Activated gamma-delta T cell (primary cell): ENCODE results near the gene ZNF574.
"Not testable (repeated sequence)": the region's sequence is repeated elsewhere in the genome, so short reads cannot be mapped to it uniquely, and the experiment has no call there.

Experiments used
- DNase-seq: peaks from one replicate; lab custom pipeline; 2025; lab: John Stamatoyannopoulos, UW
- total RNA-seq, 2 donors: gene quantifications; one replicate each; lab custom pipeline; 2026; lab: John Stamatoyannopoulos, UW

The ZNF574 gene, protein sequence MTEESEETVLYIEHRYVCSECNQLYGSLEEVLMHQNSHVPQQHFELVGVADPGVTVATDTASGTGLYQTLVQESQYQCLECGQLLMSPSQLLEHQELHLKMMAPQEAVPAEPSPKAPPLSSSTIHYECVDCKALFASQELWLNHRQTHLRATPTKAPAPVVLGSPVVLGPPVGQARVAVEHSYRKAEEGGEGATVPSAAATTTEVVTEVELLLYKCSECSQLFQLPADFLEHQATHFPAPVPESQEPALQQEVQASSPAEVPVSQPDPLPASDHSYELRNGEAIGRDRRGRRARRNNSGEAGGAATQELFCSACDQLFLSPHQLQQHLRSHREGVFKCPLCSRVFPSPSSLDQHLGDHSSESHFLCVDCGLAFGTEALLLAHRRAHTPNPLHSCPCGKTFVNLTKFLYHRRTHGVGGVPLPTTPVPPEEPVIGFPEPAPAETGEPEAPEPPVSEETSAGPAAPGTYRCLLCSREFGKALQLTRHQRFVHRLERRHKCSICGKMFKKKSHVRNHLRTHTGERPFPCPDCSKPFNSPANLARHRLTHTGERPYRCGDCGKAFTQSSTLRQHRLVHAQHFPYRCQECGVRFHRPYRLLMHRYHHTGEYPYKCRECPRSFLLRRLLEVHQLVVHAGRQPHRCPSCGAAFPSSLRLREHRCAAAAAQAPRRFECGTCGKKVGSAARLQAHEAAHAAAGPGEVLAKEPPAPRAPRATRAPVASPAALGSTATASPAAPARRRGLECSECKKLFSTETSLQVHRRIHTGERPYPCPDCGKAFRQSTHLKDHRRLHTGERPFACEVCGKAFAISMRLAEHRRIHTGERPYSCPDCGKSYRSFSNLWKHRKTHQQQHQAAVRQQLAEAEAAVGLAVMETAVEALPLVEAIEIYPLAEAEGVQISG
- 22.8 to 23.7 reads per million in 2 donors for total RNA-seq

DNA sequence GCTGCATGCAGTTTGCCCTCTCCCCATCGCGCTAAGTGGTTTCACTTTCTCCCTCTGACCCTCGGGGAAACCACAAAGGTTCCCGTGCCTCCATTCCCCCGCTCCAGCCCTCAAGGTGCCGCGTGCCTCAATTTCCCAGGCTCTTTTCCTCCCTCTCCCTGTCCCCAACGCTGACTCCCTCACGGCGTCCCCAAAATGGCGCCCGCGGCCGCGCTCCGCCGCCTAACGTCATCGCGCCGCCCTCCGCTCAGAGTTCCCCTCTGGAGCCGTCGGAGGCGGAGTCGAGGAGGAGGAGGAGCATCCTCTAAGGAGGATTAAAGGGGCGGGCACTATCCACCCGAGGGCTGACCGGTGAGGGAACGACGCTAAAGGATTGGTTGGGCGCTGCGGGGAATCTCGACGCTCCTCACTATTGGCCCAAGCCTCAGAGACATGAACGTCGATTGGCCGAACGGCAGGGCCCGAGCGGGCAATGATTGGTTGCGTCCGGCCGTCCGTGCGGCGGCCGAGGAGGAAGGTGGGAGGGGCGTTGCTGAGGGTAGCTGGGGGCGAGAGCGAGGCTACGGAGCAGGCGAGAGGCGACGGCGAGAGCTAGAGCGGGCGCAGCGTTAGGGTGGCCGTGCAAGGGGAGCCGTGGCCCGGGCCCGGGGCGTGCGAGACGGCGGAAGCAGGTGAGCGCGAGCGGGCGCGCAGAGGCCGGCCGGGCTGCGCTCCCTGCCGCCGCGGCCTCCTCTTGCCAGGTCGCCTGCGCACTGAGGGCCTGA is at the start of gene ZNF574:
Gene ZNF574 (plus strand): TSS at position 551 of the 764 bp plus-strand sequence. CDS start 2,441 bp downstream, outside the sequence.
- peak; percentile 90 for DNase-seq

DNA sequence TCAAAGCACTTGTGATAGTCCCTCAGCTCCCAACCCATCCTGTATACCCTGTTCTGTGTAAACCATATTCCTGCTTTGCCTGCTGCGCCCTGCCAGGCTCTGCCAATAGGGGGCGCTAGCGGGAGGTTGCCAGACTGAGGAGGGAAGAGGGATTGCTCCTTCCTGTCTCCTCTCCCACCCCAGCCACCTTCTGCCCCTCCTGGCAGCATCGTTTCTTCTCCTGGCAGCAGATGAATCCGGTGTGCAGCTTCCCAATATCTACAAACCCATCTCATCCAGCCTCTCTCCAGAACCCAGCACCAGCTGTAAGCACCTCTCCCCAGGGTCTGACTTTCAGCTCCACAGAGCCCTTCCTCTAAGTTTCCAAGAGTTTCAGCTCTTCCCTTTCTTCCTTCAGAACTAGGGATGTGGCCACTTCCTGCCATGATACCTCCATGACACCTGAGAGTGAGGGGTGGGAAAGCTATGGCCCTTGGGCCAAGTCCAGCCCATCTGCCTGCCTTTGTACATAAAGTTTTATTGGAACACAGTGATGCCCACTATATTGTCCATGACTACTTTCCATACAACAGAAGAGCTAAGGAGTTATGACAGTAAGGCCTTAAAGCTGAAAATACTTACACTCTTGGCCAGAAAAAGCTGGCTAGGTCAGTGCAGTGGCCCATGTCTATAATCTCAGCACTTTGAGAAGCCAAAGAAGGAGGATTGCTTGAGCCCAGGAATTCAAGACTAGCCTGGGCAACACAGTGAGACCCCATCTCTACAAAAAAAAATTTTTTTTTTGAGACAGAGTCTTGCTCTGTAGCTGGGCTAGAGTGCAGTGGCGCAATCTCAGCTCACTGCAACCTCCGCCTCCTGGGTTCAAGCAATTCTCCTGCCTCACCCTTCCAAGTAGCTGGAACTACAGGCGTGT is 47.4 kb upstream of the ZNF574 start:
- DNase-seq: no peak

DNA sequence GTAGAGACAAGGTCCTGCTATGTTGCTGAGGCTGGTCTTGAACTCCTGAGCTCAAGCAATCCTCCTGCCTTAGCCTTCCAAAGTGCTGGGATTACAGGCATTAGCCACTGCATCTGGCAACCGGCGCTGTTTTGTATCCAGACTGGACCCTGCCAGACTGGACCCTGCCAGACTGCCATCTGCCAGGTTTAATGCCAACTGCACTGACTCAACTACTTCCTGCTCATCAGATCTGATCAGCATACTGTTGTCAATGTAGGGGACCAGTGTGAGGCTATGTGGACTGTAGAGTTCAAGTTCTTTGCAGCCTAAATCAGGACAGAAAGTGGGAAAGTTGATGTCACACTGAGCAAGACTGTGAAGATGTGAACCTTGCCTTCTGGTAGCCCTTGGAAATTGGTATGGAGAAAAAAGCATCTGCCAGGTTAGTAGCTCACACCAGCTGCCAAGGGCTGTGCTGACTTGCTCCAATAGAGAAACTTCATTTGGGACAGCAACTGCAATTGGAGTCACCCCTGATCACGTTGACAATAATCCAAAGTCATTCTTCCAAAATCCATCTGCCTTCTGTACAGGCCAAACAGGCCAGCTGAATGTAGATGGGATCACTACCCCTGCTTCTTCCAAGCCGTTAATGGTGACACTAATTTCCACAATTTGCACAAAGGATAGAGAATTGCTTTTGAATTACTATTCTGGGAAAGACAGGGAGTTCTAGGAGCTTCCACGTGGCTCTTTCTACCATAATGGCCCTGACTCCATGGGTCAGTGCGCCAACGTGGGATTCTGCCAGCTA is 45.1 kb upstream of the ZNF574 start:
- DNase-seq: no peak

DNA sequence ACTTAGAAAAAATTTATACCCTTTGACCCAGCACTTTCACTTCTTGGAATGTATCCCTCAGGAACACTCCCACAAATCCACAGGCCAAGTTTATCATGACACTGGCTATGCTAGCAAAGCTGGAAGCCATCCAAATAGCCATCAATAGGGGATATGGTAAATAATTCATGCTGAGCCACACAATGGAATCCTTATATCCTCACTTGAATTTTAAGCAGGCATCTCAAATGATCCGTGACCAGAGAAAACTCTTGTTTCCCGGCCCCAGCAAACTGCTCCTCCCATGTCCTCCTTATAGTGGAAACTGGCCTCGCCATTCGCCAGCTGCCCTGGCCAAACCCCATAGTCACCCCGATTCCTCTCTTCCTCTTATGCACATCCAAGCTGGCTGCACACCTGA is 43.5 kb upstream of the ZNF574 start:
- no peak for DNase-seq

DNA sequence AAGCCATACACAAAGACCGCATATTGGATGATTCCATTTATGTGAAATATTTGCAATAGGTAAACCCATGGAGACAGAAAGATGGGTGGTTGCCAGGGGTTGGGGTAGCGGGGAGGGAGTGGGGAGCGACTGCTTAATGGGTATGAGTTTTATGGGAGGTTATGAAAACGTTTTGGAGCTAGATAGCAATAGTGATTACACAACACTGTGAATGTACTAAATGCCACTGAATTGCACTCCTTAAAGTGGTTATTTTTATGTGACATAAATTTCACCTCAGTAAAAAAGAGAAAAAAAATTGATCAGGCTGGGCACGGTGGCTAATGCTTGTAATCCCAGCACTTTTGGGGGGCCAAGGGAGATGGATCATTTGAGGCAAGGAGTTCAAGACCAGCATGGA is 42.6 kb upstream of the ZNF574 start:
- no peak for DNase-seq

DNA sequence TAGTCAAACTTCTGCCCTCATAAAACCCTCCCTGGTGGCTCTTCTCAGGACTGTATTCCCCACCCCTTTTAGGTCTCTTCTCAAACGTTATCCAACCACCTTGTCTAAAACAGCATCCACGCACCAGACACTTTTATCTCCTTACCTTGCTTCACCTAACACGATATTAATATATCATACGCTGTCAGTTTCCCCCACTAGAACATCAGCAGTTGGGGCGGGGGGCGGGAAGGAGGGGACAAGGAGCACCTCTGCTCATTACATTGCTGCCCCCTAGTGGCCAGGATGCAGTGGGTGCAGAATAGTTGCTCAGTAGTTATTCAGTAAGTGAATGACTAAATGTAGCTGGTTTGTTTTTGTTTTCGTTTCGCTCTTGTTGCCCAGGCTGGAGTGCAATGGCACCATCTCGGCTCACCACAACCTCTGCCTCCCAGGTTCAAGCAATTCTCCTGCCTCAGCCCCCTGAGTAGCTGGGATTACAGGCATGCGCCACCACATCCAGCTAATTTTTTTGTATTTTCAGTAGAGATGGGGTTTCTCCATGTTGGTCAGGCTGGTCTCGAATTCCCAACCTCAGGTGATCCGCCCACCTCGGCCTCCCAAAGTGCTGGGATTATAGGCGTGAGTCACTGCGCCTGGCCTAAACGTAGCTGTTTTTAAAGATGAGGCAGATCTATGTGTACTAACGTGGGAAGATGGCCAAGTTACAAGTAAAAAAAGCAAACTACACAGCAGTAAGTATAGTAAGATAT is 41.1 kb upstream of the ZNF574 start:
- not testable (repeated sequence) for DNase-seq

GRCh38 chr19:42037649-42038048 is 38.3 kb upstream of the ZNF574 start:
- DNase-seq: no peak

GRCh38 chr19:42038666-42039065 is 37.3 kb upstream of the ZNF574 start:
- DNase-seq: no peak

DNA sequence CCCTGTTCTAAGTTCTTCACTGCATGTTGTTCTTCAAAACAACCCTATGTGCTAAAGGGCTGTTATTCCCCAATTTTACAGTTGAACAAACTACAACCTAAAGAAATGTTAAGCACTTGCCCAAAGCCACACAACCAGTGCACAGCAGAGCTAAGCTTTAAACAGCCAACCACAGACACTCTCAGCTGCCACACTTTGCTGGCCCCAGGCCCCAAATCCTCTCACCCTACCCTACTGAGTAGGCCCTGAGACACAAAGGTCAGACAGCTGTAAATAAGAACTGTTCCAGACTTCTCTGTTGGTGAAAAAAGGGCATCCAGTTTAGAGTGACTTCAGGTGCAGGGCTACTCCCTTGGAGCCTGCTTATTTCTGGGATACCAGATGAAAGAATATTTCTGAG is 35.9 kb upstream of the ZNF574 start:
- DNase-seq: no peak

DNA sequence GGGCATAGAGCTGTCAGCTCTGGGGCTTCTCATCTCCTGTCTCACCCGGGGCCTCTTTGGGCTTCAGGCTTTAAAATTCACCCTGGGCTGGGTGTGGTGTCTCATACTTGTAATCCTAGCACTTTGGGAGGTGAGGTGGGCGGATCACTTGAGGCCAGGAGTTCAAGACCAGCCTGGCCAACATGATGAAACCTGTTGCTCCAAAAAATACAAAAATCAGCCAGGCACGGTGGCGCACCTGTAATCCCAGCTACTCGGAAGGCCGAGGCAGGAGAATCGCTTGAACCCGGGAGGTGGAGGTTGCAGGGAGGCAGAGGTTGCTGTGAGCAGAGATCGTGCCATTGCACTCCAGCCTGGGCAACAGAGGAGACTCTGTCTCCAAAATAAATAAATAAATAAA is 35.5 kb upstream of the ZNF574 start:
- not testable (repeated sequence) for DNase-seq

GRCh38 chr19:42042455-42043170 is 33.4 kb upstream of the ZNF574 start:
- no peak for DNase-seq

GRCh38 chr19:42045575-42045974 is 30.4 kb upstream of the ZNF574 start:
- DNase-seq: no peak

- DNase-seq: no peak
Observed at GRCh38 chr19:42048992-42049391, 27.0 kb upstream of the ZNF574 start.

GRCh38 chr19:42051166-42052115 is 24.5 kb upstream of the ZNF574 start:
- no peak for DNase-seq

DNA sequence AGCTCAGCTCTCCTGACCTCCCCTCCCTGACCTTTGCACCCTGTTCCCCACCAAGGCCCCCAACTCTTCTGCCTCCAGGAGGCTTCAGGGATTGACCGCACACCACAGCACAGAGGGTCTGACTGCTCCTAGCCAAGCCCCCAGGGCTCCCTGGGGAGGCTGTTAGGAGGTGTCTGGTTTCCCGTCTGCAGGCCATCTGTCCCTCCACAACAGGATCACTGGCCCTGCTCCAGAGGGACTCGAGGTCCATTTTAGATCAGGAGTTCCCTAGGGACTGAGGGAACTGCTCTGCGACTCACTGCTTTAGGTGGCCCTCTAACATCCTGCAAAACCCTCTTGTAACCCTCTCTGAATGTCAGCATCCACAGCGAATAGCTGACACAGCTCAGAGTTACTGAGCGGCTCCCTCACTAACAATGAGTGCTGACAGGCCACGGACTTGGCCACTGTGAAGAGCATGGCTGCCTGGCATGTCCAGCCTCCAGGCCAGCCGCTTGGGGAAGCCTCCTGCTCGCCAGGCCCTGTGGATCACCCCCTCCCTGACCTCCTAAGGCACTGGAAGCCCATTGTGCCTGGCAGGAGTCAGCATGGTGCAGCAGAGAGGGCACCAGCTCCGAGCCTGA is 23.6 kb upstream of the ZNF574 start:
- DNase-seq: no peak

DNA sequence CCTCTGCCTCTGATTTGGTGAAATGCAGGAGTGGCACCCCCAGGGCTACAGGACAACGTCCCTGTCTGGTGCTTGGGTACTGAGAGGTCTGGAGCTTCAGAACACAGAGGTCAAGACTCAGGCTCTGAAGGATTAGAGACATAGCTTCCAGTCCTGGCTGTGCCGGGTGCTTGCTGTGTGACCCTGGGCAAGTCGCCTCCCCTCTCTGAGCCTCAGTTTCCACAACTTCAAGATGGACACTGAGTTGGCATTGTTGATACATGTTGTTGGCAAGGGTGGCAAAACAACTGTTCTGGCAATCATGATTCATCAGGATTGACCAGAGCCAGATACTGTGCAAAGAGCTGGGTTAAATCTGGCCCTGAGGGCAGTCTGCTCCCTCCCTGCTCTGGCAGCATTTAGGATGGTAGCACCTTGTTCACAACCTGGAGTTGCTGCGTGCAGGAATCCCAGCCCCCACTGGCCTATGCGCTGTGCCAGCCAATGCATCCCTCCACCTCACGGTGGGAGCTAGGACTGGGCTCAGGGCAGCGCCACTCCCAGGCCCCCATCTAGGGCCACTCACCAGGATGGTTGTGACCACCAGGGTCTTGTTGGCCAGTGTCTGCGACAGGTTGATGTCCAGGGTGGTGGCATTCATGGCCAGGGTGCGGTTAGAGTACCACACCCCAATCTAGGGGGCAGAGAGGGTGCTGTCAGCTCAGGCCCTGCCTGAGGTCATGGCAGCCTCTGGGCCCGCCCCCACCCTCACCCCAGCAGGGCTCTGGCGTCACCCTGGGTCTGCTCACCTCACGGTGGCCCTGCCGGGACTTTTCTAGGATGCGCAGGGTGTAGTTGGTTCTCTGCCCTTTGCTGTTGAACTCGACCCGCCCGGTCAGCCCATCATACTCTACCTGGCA is 22.7 kb upstream of the ZNF574 start:
- no peak for DNase-seq
